GM21526 (cell line): ENCODE results near the gene NOL9.

Source experiments
- ATAC-seq: cut with Tn5 transposase; IDR thresholded peaks from one replicate; pipeline ENCODE4 v1.9.1; 2021; ENCODE audit warnings: moderate library complexity; ENCODE audit not compliant: unreplicated experiment, low FRiP score

The NOL9 gene

DNA sequence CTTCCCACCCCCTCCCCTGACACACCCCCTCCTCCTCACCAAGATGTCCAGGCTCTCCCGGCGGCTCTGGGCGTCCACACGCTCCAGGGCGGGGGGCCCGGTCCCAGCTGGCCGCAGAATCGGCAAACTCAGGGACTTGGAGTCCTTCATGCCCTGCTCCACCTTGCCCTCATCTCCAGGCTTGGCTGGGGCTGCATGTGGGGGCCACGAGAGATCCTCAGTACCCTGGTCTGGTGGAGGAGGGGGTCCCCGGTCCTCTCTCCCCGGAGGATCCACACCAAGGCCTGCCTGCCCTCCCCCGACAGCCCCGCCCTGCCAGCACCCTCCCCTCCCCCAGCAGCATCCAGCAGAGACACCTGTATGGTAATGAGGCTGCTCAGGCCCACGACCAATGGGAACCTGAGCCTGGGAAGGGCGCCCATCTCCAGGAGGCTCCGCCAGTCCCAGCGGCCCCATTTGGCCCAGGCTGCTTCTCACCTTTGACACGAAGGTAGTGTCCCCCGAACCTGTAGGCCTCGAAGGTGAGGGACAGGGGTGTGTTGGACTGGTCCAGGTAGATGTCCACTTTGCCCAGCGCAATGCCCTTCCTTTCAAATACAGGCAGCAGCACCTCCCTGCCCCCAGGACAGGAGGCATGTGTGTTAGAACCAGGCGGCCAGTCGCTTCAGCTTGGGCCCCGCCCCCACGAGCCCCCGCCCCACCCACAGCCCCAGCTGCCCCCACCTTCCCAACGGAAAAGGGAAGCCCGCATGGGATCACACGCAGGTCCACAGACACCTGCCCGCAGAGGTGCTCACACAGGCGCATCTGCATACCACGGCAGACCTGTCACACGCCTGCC is 80.1 kb downstream of the NOL9 start:
- ATAC-seq, result no peak

DNA sequence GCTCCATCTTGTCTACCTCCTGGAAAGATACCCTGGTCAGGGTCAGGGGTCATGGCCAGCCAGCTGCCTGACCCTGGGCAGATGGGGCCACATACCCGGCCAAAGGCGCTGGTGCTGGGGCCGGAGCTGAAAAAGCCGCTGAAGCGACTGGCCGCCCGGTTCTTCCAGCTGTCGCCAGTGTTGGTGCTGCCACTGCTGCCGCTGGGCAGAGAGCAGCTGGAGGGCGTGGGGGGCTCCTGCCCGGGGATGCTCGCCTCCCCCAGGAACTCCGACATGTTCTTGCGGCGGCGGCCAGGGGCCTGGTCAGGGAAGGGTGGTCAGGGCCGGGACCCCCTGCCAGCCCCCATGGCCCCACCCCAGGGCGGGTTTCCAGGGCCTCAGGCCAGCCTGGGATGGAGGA is 81.2 kb downstream of the NOL9 start:
- no peak for ATAC-seq

DNA sequence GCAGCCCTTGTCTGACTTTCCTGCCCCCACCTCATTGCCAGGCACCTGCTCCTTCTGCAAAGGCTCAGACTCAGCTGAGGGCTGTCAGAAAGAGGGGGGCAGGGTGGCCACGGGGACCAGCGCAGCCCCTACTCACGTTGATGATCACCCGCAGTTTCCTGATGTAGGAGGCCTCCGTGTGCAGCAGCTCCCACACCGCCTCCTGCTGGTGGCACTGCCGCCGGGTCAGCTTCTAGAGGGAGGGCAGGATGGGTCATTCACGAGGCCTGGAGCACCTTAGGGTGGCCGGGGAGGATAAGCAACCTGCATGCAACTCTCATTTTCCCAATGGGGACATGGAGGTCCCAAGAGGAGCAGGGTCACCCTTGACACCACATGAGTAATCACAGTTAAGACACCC is 81.9 kb downstream of the NOL9 start:
- no peak for ATAC-seq

DNA sequence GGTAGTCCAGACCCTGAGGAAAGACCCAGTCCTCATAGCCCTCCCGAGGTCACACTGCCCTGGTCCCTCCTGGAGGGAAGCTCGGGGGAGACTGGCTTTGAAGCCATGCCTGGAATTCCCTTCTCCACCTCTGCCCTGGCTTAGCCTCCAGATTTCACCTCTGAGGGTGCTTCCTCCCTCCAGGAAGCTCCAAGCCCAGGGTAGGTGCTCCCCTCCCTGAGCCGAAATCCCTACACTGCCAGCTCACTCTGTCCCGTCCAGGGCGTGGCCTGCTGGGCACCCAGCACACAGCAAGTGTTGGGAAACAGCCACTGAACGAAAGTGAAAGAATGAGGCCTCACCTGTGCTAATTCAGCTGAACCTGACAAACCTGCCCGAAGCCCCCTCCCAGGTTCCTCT is 82.3 kb downstream of the NOL9 start:
- no peak for ATAC-seq
